ENCODE data around the gene GALNT6. TPM values are rescaled to one million over a fixed set of nuclear protein-coding genes. Genes with fewer than 3 reads are reported as not detected.

The GALNT6 gene
- total and polyA plus RNA-seq, 9 of the 15 experiments (the other 6 are each of a cell fraction or from before 2014, with no cell fraction given): 1.5 to 8.6 (median 5.1) TPM

- TF ChIP-seq, protein P1, sequence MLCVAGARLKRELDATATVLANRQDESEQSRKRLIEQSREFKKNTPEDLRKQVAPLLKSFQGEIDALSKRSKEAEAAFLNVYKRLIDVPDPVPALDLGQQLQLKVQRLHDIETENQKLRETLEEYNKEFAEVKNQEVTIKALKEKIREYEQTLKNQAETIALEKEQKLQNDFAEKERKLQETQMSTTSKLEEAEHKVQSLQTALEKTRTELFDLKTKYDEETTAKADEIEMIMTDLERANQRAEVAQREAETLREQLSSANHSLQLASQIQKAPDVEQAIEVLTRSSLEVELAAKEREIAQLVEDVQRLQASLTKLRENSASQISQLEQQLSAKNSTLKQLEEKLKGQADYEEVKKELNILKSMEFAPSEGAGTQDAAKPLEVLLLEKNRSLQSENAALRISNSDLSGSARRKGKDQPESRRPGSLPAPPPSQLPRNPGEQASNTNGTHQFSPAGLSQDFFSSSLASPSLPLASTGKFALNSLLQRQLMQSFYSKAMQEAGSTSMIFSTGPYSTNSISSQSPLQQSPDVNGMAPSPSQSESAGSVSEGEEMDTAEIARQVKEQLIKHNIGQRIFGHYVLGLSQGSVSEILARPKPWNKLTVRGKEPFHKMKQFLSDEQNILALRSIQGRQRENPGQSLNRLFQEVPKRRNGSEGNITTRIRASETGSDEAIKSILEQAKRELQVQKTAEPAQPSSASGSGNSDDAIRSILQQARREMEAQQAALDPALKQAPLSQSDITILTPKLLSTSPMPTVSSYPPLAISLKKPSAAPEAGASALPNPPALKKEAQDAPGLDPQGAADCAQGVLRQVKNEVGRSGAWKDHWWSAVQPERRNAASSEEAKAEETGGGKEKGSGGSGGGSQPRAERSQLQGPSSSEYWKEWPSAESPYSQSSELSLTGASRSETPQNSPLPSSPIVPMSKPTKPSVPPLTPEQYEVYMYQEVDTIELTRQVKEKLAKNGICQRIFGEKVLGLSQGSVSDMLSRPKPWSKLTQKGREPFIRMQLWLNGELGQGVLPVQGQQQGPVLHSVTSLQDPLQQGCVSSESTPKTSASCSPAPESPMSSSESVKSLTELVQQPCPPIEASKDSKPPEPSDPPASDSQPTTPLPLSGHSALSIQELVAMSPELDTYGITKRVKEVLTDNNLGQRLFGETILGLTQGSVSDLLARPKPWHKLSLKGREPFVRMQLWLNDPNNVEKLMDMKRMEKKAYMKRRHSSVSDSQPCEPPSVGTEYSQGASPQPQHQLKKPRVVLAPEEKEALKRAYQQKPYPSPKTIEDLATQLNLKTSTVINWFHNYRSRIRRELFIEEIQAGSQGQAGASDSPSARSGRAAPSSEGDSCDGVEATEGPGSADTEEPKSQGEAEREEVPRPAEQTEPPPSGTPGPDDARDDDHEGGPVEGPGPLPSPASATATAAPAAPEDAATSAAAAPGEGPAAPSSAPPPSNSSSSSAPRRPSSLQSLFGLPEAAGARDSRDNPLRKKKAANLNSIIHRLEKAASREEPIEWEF (CRISPR knock-in tag; IDR thresholded peaks at IDR 0.05): no peak; the same call in 1 of the 2 replicates
- no peak for TF ChIP-seq ZNF324 (CRISPR knock-in tag; IDR thresholded peaks at IDR 0.05)
- no peak for TF ChIP-seq ZZZ3 (IDR thresholded peaks at IDR 0.05)
- TF ChIP-seq ESRRA (IDR thresholded peaks at IDR 0.05; ENCODE audit: borderline replicate concordance, low read depth): peak; percentile 81; the same call in 1 of the 2 replicates
- peak; percentile 58; the same call in 1 of the 2 replicates for TF ChIP-seq ARID2 (IDR thresholded peaks at IDR 0.05)
- TF ChIP-seq GTF2A2 (tag; IDR thresholded peaks at IDR 0.05): no peak
- TF ChIP-seq BCLAF1 (IDR thresholded peaks at IDR 0.05; ENCODE audit: borderline replicate concordance in 1 of 2, control insufficient read depth in 1 of 2, low read depth in 2 of 2, low read length in 1 of 2): no peak
- TF ChIP-seq, protein P2, sequence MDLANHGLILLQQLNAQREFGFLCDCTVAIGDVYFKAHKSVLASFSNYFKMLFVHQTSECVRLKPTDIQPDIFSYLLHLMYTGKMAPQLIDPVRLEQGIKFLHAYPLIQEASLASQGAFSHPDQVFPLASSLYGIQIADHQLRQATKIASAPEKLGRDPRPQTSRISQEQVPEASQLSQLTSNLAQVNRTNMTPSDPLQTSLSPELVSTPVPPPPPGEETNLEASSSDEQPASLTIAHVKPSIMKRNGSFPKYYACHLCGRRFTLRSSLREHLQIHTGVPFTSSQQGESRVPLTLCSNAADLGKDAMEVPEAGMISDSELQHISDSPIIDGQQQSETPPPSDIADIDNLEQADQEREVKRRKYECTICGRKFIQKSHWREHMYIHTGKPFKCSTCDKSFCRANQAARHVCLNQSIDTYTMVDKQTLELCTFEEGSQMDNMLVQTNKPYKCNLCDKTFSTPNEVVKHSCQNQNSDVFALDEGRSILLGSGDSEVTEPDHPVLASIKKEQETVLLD (IDR thresholded peaks at IDR 0.05): peak; percentile 87
- no peak for TF ChIP-seq BRCA1 (IDR thresholded peaks at IDR 0.05)
- no peak for TF ChIP-seq BRCA1 (CRISPR knock-in tag; IDR thresholded peaks at IDR 0.05)
- TF ChIP-seq SNIP1 (IDR thresholded peaks at IDR 0.05; ENCODE audit: low read depth): 0 out of 2 replicates have a peak, but pooled peaks have one; percentile 39
- no peak for TF ChIP-seq RHOXF2B (CRISPR knock-in tag; conservative IDR thresholded peaks at IDR 0.05)
- no peak for TF ChIP-seq ZNF551 (CRISPR knock-in tag; IDR thresholded peaks at IDR 0.05)
- TF ChIP-seq, protein P3, sequence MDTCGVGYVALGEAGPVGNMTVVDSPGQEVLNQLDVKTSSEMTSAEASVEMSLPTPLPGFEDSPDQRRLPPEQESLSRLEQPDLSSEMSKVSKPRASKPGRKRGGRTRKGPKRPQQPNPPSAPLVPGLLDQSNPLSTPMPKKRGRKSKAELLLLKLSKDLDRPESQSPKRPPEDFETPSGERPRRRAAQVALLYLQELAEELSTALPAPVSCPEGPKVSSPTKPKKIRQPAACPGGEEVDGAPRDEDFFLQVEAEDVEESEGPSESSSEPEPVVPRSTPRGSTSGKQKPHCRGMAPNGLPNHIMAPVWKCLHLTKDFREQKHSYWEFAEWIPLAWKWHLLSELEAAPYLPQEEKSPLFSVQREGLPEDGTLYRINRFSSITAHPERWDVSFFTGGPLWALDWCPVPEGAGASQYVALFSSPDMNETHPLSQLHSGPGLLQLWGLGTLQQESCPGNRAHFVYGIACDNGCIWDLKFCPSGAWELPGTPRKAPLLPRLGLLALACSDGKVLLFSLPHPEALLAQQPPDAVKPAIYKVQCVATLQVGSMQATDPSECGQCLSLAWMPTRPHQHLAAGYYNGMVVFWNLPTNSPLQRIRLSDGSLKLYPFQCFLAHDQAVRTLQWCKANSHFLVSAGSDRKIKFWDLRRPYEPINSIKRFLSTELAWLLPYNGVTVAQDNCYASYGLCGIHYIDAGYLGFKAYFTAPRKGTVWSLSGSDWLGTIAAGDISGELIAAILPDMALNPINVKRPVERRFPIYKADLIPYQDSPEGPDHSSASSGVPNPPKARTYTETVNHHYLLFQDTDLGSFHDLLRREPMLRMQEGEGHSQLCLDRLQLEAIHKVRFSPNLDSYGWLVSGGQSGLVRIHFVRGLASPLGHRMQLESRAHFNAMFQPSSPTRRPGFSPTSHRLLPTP (IDR thresholded peaks at IDR 0.05; ENCODE audit: borderline replicate concordance, extremely low read depth, insufficient read length): no peak
These were observed 64.3 kb downstream of the GALNT6 start (continued) for GRCh38 chr12:51326698-51327439.
